Measurements from ENCODE around the gene DNAJA3.

Gene DNAJA3

GRCh38 chr16:4407543-4408322 is 17.9 kb upstream of the DNAJA3 start:
- DNase-seq: no peak

GRCh38 chr16:4408323-4408690 is 17.4 kb upstream of the DNAJA3 start:
- DNase-seq: no peak

- peak; percentile 46 for DNase-seq
Measured at GRCh38 chr16:4409081-4409932, 16.4 kb upstream of the DNAJA3 start.

GRCh38 chr16:4410335-4411075 is 15.2 kb upstream of the DNAJA3 start:
- DNase-seq: peak; percentile 10

GRCh38 chr16:4411684-4412083 is 14.0 kb upstream of the DNAJA3 start:
- no peak for DNase-seq

DNA sequence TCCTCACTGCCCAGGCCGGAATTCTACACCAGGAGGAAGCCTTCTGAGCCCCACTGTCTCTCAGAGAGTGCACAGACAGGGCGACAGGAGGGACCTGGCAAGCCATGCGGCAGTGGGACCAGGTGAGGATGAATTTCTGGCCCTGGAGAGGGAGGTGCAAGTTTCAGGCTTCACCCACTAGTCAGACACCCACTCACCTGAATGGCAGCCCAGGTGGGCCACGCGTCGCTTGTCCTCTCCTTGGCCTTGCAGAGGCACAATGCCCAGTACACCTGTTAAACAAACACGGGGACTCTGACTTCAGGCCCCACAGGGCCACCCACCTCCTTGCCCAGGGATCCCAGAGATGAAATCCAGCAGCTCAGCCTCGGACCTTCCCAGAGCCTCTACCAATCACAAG is 13.5 kb upstream of the DNAJA3 start:
- no peak for DNase-seq

DNA sequence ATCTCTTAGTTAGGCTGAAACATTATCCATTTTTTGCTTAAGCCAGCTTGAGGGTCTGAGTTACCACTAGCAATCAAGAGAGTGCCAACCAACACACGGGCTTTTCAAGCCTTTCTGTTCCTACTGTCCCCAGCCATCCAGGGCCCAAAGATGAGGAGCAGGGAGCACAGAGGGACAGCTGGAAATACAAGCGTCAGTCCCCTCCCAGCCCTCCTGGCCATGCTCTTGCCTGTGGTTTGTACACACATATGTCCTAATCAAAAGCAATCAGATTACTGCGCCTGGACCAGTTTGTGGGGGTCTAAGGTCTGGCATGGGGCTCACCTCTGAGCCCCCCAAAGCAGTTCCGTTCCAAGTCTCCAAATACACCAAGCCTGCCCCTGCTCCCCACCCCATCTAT is 12.8 kb upstream of the DNAJA3 start:
- DNase-seq: no peak

- no peak for DNase-seq
Measured at GRCh38 chr16:4414187-4414917, 11.3 kb upstream of the DNAJA3 start.

GRCh38 chr16:4415538-4416199 is 10.0 kb upstream of the DNAJA3 start:
- no peak for DNase-seq

GRCh38 chr16:4416200-4417032 is 9.3 kb upstream of the DNAJA3 start, which contains the start of gene CORO7:
Gene CORO7, minus strand, starts transcription at chr16:4416596. Its CDS starts 78 bp downstream, at chr16:4416518.
- DNase-seq: peak; percentile 65

DNA sequence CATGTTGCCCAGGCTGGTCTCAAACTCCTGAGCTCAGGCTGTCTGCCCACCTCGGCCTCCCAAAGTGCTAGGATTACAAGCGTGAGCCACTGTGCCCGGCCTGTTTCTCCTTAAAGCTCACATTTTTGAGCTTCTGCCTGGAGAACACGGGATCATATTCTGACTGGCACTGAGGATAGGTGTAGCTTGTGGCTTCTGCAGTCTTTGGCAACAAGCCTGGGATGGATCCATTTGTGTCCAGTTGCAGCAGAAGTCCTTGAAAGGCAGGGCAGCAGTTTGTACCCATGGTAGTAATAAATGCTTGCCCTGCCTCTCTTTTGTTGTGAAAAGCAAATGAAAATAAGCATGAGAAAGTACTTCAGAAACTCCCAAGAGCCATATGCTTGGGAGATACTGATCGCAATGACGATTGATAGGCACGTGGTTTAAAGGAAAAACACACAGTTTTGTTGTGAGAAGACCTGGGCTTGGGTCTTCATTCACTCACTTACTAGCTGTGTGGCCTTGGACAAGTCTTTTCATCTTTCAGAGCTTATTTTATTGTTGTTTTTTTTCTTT is 6.2 kb upstream of the DNAJA3 start:
- DNase-seq: no peak

DNA sequence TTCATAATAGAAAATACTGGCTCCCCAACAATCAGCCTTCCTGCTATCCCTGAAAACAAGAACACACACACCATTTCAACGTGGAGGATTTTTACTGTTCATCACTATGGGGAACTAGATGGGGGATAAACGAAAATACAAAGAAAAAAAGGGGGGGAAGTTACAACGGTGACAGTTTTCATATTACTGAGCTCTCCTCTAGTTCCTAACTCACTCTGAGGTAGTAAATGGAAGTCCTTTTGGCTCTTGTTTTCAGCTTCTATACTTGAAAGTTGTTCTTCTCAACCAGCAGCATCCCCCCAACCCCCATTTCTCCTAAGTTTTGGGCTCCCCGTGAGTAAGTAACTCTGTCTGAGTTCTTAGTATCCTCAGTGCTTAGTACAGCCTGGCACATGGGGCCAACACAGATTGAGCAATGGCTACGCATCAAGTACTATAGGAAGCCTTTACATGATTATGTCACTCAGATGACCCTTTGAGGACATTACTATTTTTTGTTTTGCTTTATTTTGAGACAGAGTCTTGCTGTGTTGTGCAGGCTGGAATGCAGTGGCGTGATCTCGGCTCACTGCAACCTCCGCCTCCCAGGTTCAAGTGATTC is 5.1 kb upstream of the DNAJA3 start:
- no peak for DNase-seq

- DNase-seq: no peak
Measured at GRCh38 chr16:4426021-4426684, 485 bp downstream of the DNAJA3 start.

DNA sequence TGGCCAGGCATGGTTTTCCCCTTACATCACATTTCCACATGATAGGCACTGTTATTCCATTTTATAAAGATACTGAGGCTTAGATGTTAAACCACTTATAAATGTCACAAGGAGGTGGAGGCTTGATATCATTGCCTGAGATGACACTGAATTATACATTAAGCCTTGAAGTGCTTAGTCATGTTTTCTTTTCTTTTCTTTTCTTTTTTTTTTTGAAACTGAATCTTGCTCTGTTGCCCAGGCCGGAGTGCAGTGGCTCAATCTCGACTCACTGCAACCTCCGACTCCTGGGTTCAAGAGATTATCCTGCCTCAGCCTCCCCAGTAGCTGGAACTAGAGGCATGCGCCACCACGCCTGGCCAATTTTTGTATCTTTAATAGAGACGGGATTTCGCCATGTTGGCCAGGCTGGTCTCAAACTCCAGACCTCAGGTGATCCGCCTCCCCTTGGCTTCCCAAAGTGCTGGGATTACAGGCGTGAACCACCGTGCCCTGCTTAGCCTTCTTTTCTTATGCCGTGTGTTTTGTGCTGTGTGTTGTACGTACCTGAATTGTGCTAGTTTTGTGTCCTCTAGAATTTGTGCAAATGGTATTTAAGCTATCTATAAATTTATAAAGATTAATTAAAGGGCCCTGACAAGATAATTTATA is 1.2 kb downstream of the DNAJA3 start:
- no peak for DNase-seq

GRCh38 chr16:4428500-4428899 is 2.8 kb downstream of the DNAJA3 start:
- DNase-seq: no peak

DNA sequence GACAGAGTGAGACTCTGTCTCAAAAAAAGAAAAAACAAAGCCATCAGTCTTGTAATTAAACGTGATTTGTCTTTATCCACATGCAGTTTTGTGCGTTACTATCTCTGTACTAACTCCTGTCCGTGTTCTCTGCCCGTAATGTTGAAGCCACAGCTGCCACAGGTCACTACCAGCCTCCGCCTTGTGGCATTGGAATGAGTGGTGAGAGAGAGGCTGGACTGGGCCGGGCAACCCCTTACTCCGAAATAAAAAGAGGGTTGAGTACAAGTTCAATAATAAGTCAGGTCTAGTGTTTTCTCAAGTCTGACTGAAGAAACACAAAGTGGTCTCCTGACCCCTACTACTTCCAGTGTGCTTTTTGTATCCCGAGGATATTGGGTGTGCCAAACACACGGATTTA is 5.4 kb downstream of the DNAJA3 start:
- no peak for DNase-seq

GRCh38 chr16:4433228-4433627 is 7.6 kb downstream of the DNAJA3 start:
- DNase-seq: no peak

GRCh38 chr16:4433914-4434787 is 8.5 kb downstream of the DNAJA3 start:
- DNase-seq: no peak
